Measurements from ENCODE around the gene OR7G3.
A peak's percentile ranks its signal among the peaks of the same experiment; 100 is the strongest.

The OR7G3 gene

GRCh38 chr19:9126900-9127405 is at the start of gene OR7G3:
Gene OR7G3, minus strand, starts transcription at chr19:9126950. Its CDS starts 0 bp downstream, at chr19:9126950.
- DNase-seq (ENCODE audit: low read depth): no peak

DNA sequence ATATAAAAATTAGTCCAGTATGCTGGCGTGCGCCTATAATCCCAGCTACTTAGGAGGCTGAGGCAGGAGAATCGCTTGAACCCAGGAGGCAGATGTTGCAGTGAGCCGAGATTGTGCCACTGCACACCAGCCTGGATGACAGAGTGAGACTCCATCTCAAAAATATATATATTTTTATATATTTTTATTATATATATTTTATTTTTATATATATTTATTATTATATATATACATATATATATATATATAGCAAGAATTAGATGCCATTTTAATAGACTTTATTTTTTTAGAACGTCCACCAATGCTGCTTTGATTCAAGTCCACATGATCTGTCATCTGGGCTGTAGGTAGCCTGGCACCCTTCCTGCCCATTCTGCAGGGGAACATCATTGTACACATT is 48.6 kb upstream of the OR7G3 start:
- DNase-seq (ENCODE audit: low read depth): no peak

- DNase-seq (ENCODE audit: low read depth): no peak
These were observed 44.7 kb upstream of the OR7G3 start for GRCh38 chr19:9171393-9171991.

DNA sequence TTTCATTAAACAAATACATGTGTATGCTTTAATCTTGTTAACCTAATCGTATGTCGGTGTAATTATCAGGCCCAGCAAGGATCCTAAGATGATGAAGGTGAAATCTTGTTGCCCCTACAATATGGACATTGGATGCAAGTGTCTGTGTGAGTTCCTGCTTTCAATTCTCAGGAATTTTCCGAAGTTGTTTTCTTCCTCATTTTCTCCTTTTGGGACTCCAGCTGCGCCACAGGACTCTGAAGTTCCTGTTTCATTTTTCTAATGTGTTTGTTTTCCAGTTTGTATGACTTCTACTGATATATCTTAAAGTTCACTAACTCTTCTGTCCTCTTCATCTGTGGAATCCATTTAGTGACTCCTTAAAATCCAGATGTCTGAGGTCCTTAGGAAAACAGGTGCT is 40.1 kb upstream of the OR7G3 start:
- DNase-seq (ENCODE audit: low read depth): no peak

GRCh38 chr19:9165261-9165660 is 38.5 kb upstream of the OR7G3 start:
- DNase-seq (ENCODE audit: low read depth): no peak

GRCh38 chr19:9161427-9161826 is 34.7 kb upstream of the OR7G3 start:
- DNase-seq (ENCODE audit: low read depth): no peak

- no peak for DNase-seq (ENCODE audit: low read depth)
These were observed 33.1 kb upstream of the OR7G3 start for GRCh38 chr19:9159891-9160290.

DNA sequence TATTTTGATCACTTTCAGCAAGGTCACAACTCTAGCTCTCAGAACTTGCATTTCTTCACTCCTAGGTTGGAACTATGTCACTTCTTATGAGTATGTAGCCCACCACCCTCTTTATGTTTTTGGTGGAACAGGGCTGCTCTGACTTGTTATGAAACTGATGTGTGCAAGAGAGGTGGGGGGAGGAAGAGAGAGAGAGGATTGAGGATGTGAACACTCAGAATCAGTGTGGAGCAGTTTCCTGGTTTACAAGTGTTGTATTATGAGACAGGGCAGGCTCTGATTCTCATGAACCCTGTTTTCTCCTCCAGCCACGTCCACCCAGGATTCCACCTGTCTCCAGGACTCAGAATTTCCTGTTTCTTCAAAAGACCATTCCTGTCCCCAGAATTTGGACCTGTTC is 29.6 kb upstream of the OR7G3 start:
- DNase-seq (ENCODE audit: low read depth): no peak

- no peak for DNase-seq (ENCODE audit: low read depth)
These were observed 28.8 kb upstream of the OR7G3 start for GRCh38 chr19:9155591-9155990.

DNA sequence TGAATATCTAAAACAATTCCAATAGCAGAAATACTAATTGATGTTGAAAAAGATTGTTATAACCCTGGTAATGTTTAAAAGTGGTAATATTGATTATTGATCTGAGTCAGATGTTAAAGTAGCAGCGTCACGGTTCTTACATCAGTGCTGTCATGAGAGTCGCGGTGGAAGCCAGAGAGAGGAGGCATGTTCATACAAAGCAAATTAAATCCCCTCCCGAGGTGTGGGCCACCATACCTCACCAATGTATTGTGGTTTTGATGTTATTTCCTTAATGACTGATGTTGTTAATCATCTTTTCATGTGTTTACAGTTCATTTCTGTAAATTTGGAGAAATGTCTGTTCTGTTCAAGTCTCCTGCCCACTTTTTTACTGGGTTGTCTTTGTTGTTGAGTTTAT is 24.6 kb upstream of the OR7G3 start:
- no peak for DNase-seq (ENCODE audit: low read depth)

GRCh38 chr19:9150650-9151049 is 23.9 kb upstream of the OR7G3 start:
- no peak for DNase-seq (ENCODE audit: low read depth)

GRCh38 chr19:9149997-9150396 is 23.2 kb upstream of the OR7G3 start:
- DNase-seq (ENCODE audit: low read depth): no peak

DNA sequence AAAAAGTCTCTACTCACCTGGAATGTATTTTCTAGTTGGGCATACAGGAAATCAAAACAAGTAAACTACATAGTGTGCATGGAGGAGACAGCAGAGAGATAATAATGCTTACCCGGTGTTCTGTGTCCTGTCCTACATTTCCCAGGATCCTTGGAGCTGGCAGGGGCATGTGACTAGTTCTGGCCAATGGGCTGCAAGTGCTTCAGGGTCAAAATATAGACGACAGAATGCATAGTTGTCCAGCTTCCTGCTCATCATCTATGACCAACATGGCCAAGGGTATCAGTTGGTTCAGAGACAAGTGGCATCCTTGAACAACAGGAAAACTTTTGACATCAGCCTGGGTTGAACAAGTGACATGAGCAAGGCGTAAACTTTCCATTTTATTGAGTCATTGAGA is 21.9 kb upstream of the OR7G3 start:
- DNase-seq (ENCODE audit: low read depth): no peak

GRCh38 chr19:9146882-9147281 is 20.1 kb upstream of the OR7G3 start:
- DNase-seq (ENCODE audit: low read depth): no peak

DNA sequence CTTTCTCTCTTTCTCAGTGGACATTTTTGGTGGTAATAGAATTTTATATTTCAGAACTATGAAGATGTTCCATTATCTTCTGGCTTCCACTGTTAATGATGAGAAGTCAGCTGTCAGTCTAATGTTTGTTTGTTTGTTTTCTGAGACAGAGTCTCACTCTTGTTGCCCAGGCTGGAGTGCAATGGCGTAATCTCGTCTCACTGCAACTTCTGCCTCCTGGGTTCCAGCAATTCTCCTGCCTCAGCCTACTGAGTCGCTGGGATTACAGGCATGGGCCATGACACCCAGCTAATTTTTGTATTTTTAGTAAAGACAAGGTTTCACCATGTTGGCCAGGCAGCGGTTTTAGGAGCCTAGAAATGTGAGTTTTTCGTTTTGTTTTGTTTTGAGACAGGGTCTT is 18.2 kb upstream of the OR7G3 start:
- no peak for DNase-seq (ENCODE audit: low read depth)

DNA sequence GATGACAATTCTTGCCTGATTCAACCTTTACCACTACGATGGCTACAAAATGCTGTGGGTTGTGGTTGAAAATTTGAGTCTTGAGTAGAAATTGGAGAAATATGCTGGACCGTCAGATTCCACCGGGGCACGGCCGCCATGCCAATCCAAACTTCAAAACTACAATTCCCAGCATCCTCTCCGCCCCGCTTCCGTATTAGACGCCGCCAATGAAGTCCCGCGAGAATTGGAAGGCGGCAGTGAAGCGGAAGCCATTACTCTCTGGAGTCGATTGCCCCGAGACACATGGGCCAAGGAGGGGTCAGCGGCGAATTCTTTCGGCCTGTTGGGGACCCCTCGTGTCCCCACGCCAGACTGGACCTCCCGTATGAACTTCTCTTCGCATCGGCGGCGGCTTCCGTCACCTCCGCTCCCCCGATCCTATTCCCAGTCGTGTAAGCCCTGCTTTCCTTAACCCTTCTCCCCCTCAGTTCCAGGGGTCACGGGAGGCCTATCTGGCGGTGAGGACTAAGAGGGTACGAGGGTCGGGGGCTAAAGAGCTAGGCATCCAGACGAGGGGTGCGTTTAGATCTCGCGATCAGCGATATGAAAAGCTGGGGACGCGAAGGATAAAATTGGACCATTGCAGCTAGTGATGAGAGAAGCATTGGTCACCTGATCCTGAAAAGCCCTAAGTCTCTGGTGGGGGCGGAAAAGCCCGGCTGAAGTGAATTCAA is 13.6 kb upstream of the OR7G3 start, which contains the start of gene ZNF317:
Gene ZNF317, plus strand, starts transcription at position 239 of the 716 bp plus-strand sequence. CDS start 15,620 bp downstream, outside the sequence.
- DNase-seq (ENCODE audit: low read depth): peak; percentile 79

DNA sequence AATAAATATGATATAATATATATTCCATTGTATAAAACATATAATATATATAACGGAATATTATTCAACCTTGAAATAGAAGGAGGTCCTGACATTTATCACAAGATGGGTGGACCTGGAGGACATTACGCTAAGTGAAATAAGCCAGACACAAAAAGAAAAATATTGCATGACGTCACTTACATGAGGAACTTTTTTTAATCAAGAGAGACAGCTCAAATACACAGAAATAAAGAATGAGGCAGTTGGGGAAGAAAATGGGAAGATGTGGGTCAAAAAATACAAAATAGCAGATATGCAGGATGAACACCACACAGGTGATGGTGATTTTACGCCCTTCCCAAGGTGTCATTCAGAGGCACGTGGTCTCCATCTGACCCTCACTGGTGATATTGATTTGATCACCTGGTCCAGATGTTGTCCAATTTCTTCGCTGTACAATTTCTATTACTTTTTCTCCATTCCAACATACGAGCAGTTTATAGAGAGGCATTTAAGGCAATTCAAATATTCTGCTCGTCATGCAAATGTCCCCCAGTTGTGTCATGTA is 12.9 kb upstream of the OR7G3 start:
- no peak for DNase-seq (ENCODE audit: low read depth)

DNA sequence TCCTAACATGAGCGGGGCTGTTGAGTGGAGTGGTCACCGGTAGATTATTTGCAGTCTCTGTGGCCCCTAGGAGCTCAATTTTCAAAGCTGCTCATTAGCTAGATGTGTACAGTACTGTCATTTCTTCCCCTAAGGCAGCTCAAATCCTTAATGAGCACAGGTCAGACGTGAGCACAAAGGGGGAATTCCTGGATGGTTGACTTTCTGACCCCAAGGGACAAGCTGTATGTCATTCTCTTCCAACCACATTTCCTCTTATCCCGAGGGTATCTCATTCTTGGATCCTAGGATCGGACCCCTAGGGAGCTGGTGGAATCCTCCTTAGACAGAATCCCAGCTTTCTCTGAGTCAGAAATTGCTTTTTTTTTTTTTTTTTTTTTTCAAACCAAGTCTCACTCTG is 5.7 kb upstream of the OR7G3 start:
- no peak for DNase-seq (ENCODE audit: low read depth)

DNA sequence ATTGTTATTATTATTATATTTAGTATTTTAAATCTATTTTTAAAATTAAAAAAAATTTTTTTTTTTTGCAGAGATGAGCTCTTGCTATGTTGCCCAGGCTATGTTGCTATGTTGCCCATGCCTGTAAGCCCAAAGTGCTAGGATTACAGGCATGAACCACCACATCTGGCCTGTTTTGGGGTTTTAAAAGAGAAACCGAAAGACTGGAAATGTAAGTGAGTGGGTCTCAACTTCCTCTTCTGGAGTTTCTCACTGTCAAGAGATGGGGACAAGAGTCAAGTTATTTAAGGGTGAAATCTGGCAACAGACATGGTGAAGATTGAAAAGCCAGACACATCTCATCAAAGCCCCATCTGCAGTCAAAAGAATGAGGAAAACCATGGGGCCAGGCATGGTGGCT is 4.2 kb upstream of the OR7G3 start:
- DNase-seq (ENCODE audit: low read depth): no peak

DNA sequence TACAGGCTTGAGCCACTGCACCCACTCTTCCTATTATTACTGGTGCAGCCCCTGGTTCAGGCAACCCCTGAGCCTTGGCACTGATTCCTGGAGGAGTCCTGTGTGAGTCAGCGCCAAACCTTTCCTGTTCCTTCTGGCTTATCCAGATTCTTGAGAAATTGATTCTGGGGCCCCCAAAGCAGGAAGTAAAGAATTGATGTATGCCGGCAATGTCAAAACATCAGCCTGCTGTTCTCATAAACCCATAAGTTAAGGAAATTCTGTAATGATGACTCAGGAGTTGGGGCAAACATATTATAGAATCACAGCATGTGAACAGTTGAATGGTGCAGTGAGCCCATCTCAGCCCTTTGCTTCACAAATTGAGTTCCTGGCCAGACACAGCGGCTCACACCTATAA is 1.4 kb upstream of the OR7G3 start:
- DNase-seq (ENCODE audit: low read depth): no peak

DNA sequence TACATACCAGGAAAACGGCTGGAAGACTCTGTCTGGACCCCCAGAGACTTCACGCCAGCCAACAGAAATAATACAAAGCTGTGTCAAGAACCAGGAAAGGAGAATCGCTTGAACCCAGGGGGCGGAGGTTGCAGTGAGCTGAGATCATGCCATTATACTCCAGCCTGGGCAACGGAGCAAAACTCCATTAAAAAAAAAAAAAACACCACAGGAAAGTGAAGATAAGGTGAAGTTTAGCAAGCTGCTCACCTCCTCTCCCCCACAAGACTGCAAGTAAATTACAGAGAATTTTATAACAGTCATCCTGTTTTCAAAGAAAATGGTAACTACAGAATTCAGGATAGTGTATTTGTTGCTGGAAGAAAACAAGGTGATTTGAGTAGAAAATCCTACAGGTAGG is 10.2 kb downstream of the OR7G3 start:
- DNase-seq (ENCODE audit: low read depth): no peak

- no peak for DNase-seq (ENCODE audit: low read depth)
These were observed 11.4 kb downstream of the OR7G3 start, which contains the start of gene OR7G1 for GRCh38 chr19:9115307-9115813. Gene OR7G1, minus strand, starts transcription at chr19:9115763. Its CDS starts 0 bp downstream, at chr19:9115763.

DNA sequence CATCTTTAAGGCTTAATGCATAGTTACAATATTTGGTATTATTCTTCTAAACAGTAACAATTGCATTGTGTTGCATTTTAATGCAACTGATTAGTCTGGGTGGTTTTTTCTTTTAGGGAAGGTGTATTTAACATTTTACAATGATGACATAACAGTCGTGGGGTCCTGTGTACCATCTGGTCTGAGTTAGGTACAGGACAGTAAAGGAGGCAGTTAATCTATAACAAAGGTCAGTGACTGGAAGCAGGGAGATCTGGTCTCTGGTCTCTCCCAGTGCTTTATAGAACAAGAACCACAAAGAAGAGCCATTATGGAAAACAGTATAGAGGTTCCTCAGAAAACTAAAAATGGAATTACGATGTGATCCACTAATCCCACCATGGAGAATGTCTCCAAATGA is 16.8 kb downstream of the OR7G3 start:
- DNase-seq (ENCODE audit: low read depth): no peak

Measured in activated T-cell treated with anti-CD3 and anti-CD28 coated beads for 48 hours (primary cell).